Tibial nerve (tissue), 4 donors: Measurements from ENCODE around the gene FNDC1. TPM values are rescaled to one million over a fixed set of nuclear protein-coding genes. Genes with fewer than 3 reads are reported as not detected.
A peak's percentile ranks its signal among the peaks of the same experiment; 100 is the strongest.

Source experiments
- DNase-seq, 2 donors: peaks; one replicate each; pipeline ENCODE4 v3.0.0-alpha.2; 2019; ENCODE audit warnings: low spot score in 2 of 2
- H3K27ac ChIP-seq, 4 donors: fragments of 200-600 bp; sonication (generic) in 3 of 4; one replicate each; pipeline ENCODE4 v1.5.1; 2017 to 2019; ENCODE audit warnings: mild to moderate bottlenecking in 1 of 4
- H3K27me3 ChIP-seq, 2 donors: fragments of 200-600 bp; sonication (generic) in 1 of 2; one replicate each; pipeline versions ENCODE4 v1.5.1 to v1.6.0; 2017 to 2019
- H3K36me3 ChIP-seq, 3 donors: fragments of 200-600 bp; sonication (generic); one replicate each; pipeline ENCODE4 v1.5.1; 2018 to 2019
- H3K4me1 ChIP-seq, 4 donors: fragments of 200-600 bp; sonication (generic) in 3 of 4; one replicate each; pipeline ENCODE4 v1.5.1; 2017 to 2019
- H3K4me3 ChIP-seq, 4 donors: fragments of 200-600 bp; sonication (generic) in 3 of 4; one replicate each; pipeline ENCODE4 v1.5.1; 2017 to 2019; ENCODE audit warnings: mild to moderate bottlenecking in 1 of 4, moderate library complexity in 1 of 4
- H3K9me3 ChIP-seq, 4 donors: fragments of 200-600 bp; sonication (generic) in 3 of 4; one replicate each; pipeline ENCODE4 v1.5.1; 2017 to 2019
- EP300 ChIP-seq, 2 donors: sonication (generic); formaldehyde crosslinking; IDR thresholded peaks; one replicate each; pipeline ENCODE4 v1.6.1; 2017; ENCODE audit warnings: antibody characterized with exemption in 2 of 2, mild to moderate bottlenecking in 1 of 2
- POLR2A ChIP-seq, 2 donors: fragments of 450-650 bp; IDR thresholded peaks; one replicate each; pipeline ENCODE4 v1.6.1; 2017; ENCODE audit warnings: antibody characterized with exemption in 2 of 2, mild to moderate bottlenecking in 2 of 2, moderate library complexity in 2 of 2
- WGBS, 2 donors: methylation state at CpG; one replicate each; pipeline ENCODE4 v1.1.5; 2018; 5-methylcytosine and 5-hydroxymethylcytosine counted together
- total RNA-seq, 4 donors: library from RNA; depleted of rRNA; stranded (reverse); fragments of >200 nt; gene quantifications; one replicate each; pipeline ENCODE4 v1.1.0, GENCODE V29; 2016
- TF ChIP-seq, protein P1 (sequence below), 5 experiments: fragments of 200-600 bp in 3 of 5; fragments of 450-650 bp in 2 of 5; sonication (generic) in 3 of 5; IDR thresholded peaks; one replicate each; pipeline ENCODE4 v1.5.1; 2016 to 2019; ENCODE audit warnings: antibody characterized with exemption in 5 of 5, mild to moderate bottlenecking in 3 of 5, moderate library complexity in 2 of 5

FNDC1 gene
- total RNA-seq, 4 donors from 2014 or later = 2.1 to 8.2 (median 5.4) TPM

- TF ChIP-seq EP300 (IDR thresholded peaks at IDR 0.05) (no peak), POLR2A (IDR thresholded peaks at IDR 0.05) (no peak)
- TF ChIP-seq, protein P1, sequence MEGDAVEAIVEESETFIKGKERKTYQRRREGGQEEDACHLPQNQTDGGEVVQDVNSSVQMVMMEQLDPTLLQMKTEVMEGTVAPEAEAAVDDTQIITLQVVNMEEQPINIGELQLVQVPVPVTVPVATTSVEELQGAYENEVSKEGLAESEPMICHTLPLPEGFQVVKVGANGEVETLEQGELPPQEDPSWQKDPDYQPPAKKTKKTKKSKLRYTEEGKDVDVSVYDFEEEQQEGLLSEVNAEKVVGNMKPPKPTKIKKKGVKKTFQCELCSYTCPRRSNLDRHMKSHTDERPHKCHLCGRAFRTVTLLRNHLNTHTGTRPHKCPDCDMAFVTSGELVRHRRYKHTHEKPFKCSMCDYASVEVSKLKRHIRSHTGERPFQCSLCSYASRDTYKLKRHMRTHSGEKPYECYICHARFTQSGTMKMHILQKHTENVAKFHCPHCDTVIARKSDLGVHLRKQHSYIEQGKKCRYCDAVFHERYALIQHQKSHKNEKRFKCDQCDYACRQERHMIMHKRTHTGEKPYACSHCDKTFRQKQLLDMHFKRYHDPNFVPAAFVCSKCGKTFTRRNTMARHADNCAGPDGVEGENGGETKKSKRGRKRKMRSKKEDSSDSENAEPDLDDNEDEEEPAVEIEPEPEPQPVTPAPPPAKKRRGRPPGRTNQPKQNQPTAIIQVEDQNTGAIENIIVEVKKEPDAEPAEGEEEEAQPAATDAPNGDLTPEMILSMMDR (IDR thresholded peaks at IDR 0.05) = no peak
- peaks cover 0 to 17% (median 0%) of the 10 kb centered on the region in 4 donors for H3K4me1 ChIP-seq
- no peaks in the 10 kb centered on the region for H3K9me3 ChIP-seq
- no peak overlapping the region for H3K4me3 ChIP-seq
- 50 to 52% methylated on average over 15 of the region's 15 CpGs for WGBS, 2 donors
- H3K27ac ChIP-seq = peak overlapping the region in 1 of 4 donors; percentile 34
- no peaks in the 10 kb centered on the region for H3K27me3 ChIP-seq
- DNase-seq = no peak
- H3K36me3 ChIP-seq = no peaks in the 10 kb centered on the region
These were observed 36.5 kb upstream of the FNDC1 start for GRCh38 chr6:159132664-159133063.

- DNase-seq = peak; percentile 64 to 88
- H3K36me3 ChIP-seq = no peaks in the 10 kb centered on the region
- H3K27me3 ChIP-seq = no peaks in the 10 kb centered on the region
- H3K4me1 ChIP-seq = peaks cover 0 to 17% (median 0%) of the 10 kb centered on the region in 4 donors
- H3K9me3 ChIP-seq = no peaks in the 10 kb centered on the region
- no peak overlapping the region for H3K4me3 ChIP-seq
- 29 to 42% methylated on average over 9 of the region's 9 CpGs for WGBS, 2 donors
- TF ChIP-seq, protein P1 (IDR thresholded peaks at IDR 0.05) = peak; percentile 82 to 95 (median 89)
- no peak for TF ChIP-seq POLR2A (IDR thresholded peaks at IDR 0.05)
- no peak for TF ChIP-seq EP300 (IDR thresholded peaks at IDR 0.05)
- no peak overlapping the region for H3K27ac ChIP-seq
These were observed 34.4 kb upstream of the FNDC1 start for GRCh38 chr6:159134701-159135364.

DNA sequence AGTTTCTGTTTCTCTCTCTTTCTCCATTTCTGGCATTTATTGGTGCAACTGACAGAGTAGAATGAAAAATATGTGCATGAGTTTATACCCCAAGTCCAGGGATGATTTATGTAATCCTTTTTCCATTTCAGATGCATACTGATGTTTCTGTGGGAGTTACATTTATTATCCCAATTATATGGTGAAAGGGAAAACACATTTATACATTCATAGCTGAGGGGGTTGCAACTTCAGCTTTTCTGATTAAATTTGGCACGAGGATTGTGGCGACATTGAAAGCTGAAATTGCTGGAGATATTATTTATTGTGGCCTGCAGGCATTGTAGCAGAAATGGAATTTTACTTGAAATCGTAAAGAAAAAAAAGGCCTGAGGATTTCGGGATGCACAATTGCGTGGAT, 31.5 kb upstream of the FNDC1 start:
- TF ChIP-seq EP300 (IDR thresholded peaks at IDR 0.05) = no peak

GRCh38 chr6:159142531-159142930, 26.7 kb upstream of the FNDC1 start:
- WGBS, 2 donors = 55 to 76% methylated on average over 2 of the region's 2 CpGs
- no peak for DNase-seq
- TF ChIP-seq, protein P1 (IDR thresholded peaks at IDR 0.05) = no peak
- no peak for TF ChIP-seq EP300 (IDR thresholded peaks at IDR 0.05)
- TF ChIP-seq POLR2A (IDR thresholded peaks at IDR 0.05) = no peak

More for the DNA sequence above, 31.5 kb upstream of the FNDC1 start:
- H3K27me3 ChIP-seq = no peaks in the 10 kb centered on the region
- no peaks in the 10 kb centered on the region for H3K36me3 ChIP-seq
- H3K27ac ChIP-seq = no peak overlapping the region
- no peaks in the 10 kb centered on the region for H3K9me3 ChIP-seq
- peaks cover 0 to 13% (median 0%) of the 10 kb centered on the region in 4 donors for H3K4me1 ChIP-seq
- DNase-seq = no peak
- H3K4me3 ChIP-seq = no peak overlapping the region
- WGBS, 2 donors = 44 to 53% methylated on average over 5 of the region's 5 CpGs

GRCh38 chr6:159148641-159149040, 20.6 kb upstream of the FNDC1 start:
- DNase-seq = no peak
- no peaks in the 10 kb centered on the region for H3K36me3 ChIP-seq
- TF ChIP-seq EP300 (IDR thresholded peaks at IDR 0.05) = no peak
- TF ChIP-seq, protein P1 (IDR thresholded peaks at IDR 0.05) = no peak
- no peak for TF ChIP-seq POLR2A (IDR thresholded peaks at IDR 0.05)
- no peaks in the 10 kb centered on the region for H3K9me3 ChIP-seq
- H3K4me1 ChIP-seq = peaks cover 0 to 16% (median 0%) of the 10 kb centered on the region in 4 donors
- 77 to 80% methylated on average over 6 of the region's 6 CpGs for WGBS, 2 donors
- H3K27ac ChIP-seq = no peak overlapping the region
- no peaks in the 10 kb centered on the region for H3K27me3 ChIP-seq
- no peak overlapping the region for H3K4me3 ChIP-seq

More at GRCh38 chr6:159142531-159142930, 26.7 kb upstream of the FNDC1 start:
- Histone ChIP-seq H3K4me1 (no peaks in the 10 kb centered on the region), H3K9me3 (no peaks in the 10 kb centered on the region), H3K4me3 (no peak overlapping the region), H3K27ac (no peak overlapping the region), H3K27me3 (no peaks in the 10 kb centered on the region), H3K36me3 (no peaks in the 10 kb centered on the region)
